H1 (cell line): ENCODE results near the gene RHEB. TPM values are rescaled to one million over a fixed set of nuclear protein-coding genes. Genes with fewer than 3 reads are reported as not detected.
A peak's percentile ranks its signal among the peaks of the same experiment; 100 is the strongest.

Experiments
- ATF2 ChIP-seq: IDR thresholded peaks from 2 replicates; pipeline ENCODE4 v1.6.1; 2012; ENCODE audit warnings: low read length, inconsistent platforms
- ATF3 ChIP-seq: IDR thresholded peaks from 2 replicates; pipeline ENCODE4 v1.6.1; 2011; ENCODE audit warnings: low read depth, mild to moderate bottlenecking, low read length; ENCODE audit not compliant: insufficient read depth
- BACH1 ChIP-seq: IDR thresholded peaks from 2 replicates; pipeline ENCODE4 v1.6.1; 2012; ENCODE audit warnings: low read length, improper control_type of control experiment
- CBX5 ChIP-seq: fragments of 300-800, 300-1000 bp; sonication (generic); IDR thresholded peaks from 2 replicates; pipeline ENCODE4 v1.7.1; 2016; ENCODE audit warnings: antibody characterized with exemption, low read length, low read depth
- CEBPB ChIP-seq: IDR thresholded peaks from 2 replicates; pipeline ENCODE4 v1.6.1; 2012; ENCODE audit warnings: low read depth, low read length
- CREB1 ChIP-seq: IDR thresholded peaks from 2 replicates; pipeline ENCODE4 v1.6.1; 2012; ENCODE audit warnings: inconsistent platforms
- EP300 ChIP-seq, 2 experiments: IDR thresholded peaks; 1 replicate in 1 of 2; 2 replicates in 1 of 2; pipeline ENCODE4 v1.6.1; 2011 to 2012; ENCODE audit warnings: low read depth in 2 of 2, low read length in 2 of 2, mild to moderate bottlenecking in 2 of 2, borderline replicate concordance in 1 of 2, inconsistent platforms in 1 of 2, moderate library complexity in 1 of 2
- EZH2 ChIP-seq: fragments of 200-600 bp; sonication (generic); IDR thresholded peaks from 2 replicates; pipeline ENCODE4 v1.7.1; 2012; ENCODE audit warnings: low read depth, mild to moderate bottlenecking, moderate library complexity, low read length, inconsistent platforms; ENCODE audit not compliant: severe bottlenecking
- JUN ChIP-seq: IDR thresholded peaks from 2 replicates; pipeline ENCODE4 v1.6.1; 2011; ENCODE audit warnings: low read depth, mild to moderate bottlenecking, improper control_type of control experiment, low read length
- KDM1A ChIP-seq: fragments of 200-600, 300-600 bp; sonication (generic); IDR thresholded peaks from 2 replicates; pipeline ENCODE4 v1.7.1; 2016; ENCODE audit warnings: mild to moderate bottlenecking, low read length, borderline replicate concordance
- MAX ChIP-seq: IDR thresholded peaks from 2 replicates; pipeline ENCODE4 v1.6.1; 2012; ENCODE audit warnings: inconsistent platforms
- NRF1 ChIP-seq: IDR thresholded peaks from 2 replicates; pipeline ENCODE4 v1.6.1; 2011; ENCODE audit warnings: mild to moderate bottlenecking, low read depth, low read length, improper control_type of control experiment
- POLR2A ChIP-seq, 2 experiments: IDR thresholded peaks; 1 replicate in 1 of 2; 2 replicates in 1 of 2; pipeline ENCODE4 v1.6.1; 2011; ENCODE audit warnings: low read depth in 2 of 2, low read length in 2 of 2, mild to moderate bottlenecking in 2 of 2; ENCODE audit errors: control extremely low read depth in 1 of 2
- RBBP5 ChIP-seq: IDR thresholded peaks from 2 replicates; pipeline ENCODE4 v1.7.1; 2012; ENCODE audit warnings: low read depth, mild to moderate bottlenecking, inconsistent platforms, low read length, moderate library complexity, borderline replicate concordance
- RXRA ChIP-seq: IDR thresholded peaks from 2 replicates; pipeline ENCODE4 v1.6.1; 2011; ENCODE audit warnings: low read depth, mild to moderate bottlenecking, low read length, moderate library complexity; ENCODE audit not compliant: insufficient read depth
- SP2 ChIP-seq: IDR thresholded peaks from 2 replicates; pipeline ENCODE4 v1.6.1; 2012; ENCODE audit warnings: mild to moderate bottlenecking, low read length, inconsistent platforms
- SRF ChIP-seq: IDR thresholded peaks from 2 replicates; pipeline ENCODE4 v1.6.1; 2011; ENCODE audit warnings: mild to moderate bottlenecking, low read depth, low read length, moderate library complexity
- TBP ChIP-seq: IDR thresholded peaks from 2 replicates; pipeline ENCODE4 v1.6.1; 2011; ENCODE audit warnings: low read depth, low read length, improper control_type of control experiment
- TCF12 ChIP-seq: IDR thresholded peaks from 2 replicates; pipeline ENCODE4 v1.6.1; 2011; ENCODE audit warnings: low read depth, mild to moderate bottlenecking, low read length
- TEAD4 ChIP-seq: IDR thresholded peaks from 2 replicates; pipeline ENCODE4 v1.6.1; 2012; ENCODE audit warnings: low read depth, low read length, inconsistent platforms, mixed read lengths
- YY1 ChIP-seq: IDR thresholded peaks from 2 replicates; pipeline ENCODE4 v1.6.1; 2011; ENCODE audit warnings: low read depth, mild to moderate bottlenecking, low read length
- ZNF274 ChIP-seq: IDR thresholded peaks from 2 replicates; pipeline ENCODE4 v1.7.0; 2012; ENCODE audit warnings: low read length, borderline replicate concordance; ENCODE audit errors: extremely low read depth
- polyA plus RNA-seq, 7 experiments: library from polyadenylated mRNA; depleted of rRNA in 3 of 7; stranded (reverse) in 5 of 7; unstranded in 2 of 7; fragments of >200 nt in 5 of 7; fragments of 200-250 nt in 2 of 7; gene quantifications; 1 replicate in 5 of 7; 2 replicates in 1 of 7; 4 replicates in 1 of 7; pipeline versions ENCODE4 v1.2.1 to v1.2.3, GENCODE V29; 2011 to 2013; ENCODE audit warnings: missing spikeins in 2 of 7, mixed read lengths in 2 of 7
- total RNA-seq: library from RNA; stranded (reverse); fragmentation: NEBNext Ultra II Directional; extraction: Animal tissue kit (Norgen Biotek cat#: 25700); gene quantifications from 2 replicates; pipeline ENCODE4 v1.2.1, GENCODE V29; 2021

Gene RHEB
- total and polyA plus RNA-seq, 2 of the 8 experiments (the other 6 are each of a cell fraction or from before 2014, with no cell fraction given): 60.8 to 132 TPM

- no peak for TF ChIP-seq ZNF274
- TF ChIP-seq JUN: no peak
- no peak for TF ChIP-seq CBX5
- peak; percentile 85; the same call in 1 of the 2 replicates for TF ChIP-seq RBBP5
- no peak for TF ChIP-seq CEBPB
- TF ChIP-seq MAX: peak; percentile 53
- TF ChIP-seq TCF12: no peak
- no peak for TF ChIP-seq SP2
- no peak for TF ChIP-seq CREB1
- peak; percentile 41 for TF ChIP-seq EZH2
- TF ChIP-seq ATF2: no peak
- TF ChIP-seq POLR2A (IDR thresholded peaks at IDR 0.05; ENCODE audit: control extremely low read depth in 1 of 2, low read depth in 2 of 2, low read length in 2 of 2): no peak
- TF ChIP-seq SRF: no peak
- no peak for TF ChIP-seq EP300 (IDR thresholded peaks at IDR 0.05; ENCODE audit: borderline replicate concordance in 1 of 2, low read depth in 2 of 2, low read length in 2 of 2)
- no peak for TF ChIP-seq YY1
- TF ChIP-seq TBP: no peak
- TF ChIP-seq NRF1: no peak
- no peak for TF ChIP-seq BACH1
- TF ChIP-seq RXRA: no peak
- no peak for TF ChIP-seq ATF3
- peak; percentile 28; the same call in 1 of the 2 replicates for TF ChIP-seq KDM1A
- no peak for TF ChIP-seq TEAD4
These were observed 79.6 kb downstream of the RHEB start, which contains the start of gene CRYGN (continued) for GRCh38 chr7:151439855-151440798.
